NK-92 treated with Interleukin-12 subunit alpha and Interleukin-12 subunit beta, amount 100 ng/mL, for 24 hours (cell line): ENCODE results near the gene RUNX2.

Source experiments
- DNase-seq: peaks from one replicate; lab custom pipeline; 2025; lab: John Stamatoyannopoulos, UW

Gene RUNX2

DNA sequence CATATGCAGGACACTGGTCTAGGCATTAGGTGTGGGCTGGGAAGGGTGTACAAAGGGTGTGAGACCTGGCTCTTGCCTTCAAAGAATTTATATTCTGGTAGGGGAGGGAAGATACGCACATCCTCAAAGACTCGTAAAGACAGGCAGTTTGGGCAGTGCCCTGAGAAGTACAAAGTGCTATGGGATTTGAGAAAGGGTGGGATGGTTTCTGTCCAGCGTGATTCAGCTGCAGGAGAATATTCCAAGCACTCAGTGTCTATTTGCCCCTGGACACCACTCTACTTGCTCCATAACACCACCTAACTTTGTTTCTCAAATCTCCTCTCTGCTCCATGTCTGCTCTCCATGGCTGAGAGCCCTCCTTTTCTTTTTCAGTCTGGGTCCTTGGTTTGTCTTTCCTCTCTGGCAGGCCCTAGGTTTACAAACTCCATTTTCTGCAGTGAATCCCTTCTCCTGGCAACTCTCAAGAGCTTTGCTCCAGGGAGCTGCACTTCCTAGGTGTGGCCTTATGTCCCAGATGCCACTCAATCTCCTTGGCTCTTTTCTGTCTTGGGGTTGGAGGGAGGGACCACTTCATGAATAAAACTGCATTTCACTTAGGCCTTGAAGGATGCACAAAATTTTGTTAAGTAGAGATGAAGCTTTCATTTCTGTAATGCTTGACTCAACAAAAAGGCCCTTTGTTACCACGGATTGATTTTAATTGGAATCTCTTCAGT, 377.2 kb downstream of the RUNX2 start:
- no peak for DNase-seq

DNA sequence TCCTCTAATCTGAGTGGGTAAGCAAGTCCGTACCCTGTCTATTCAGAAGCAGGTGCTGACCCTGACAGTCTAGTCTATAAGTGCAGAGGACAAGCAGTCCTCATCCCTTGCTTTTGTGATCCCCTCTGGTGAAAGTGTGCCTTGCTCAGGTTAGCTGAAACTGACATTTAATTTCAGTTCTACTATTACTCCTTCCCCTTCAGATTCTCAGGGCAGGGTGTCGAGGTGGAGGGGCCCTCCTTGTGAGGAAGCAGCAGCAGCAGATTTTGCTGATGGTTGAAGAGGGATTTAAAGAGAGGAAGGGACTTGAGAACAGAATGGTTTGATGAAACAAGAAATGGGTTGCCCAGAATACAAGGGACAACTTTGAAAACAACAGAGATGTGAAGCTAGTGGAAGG, 378.2 kb downstream of the RUNX2 start:
- DNase-seq, result no peak

GRCh38 chr6:45707176-45707575, 379.0 kb downstream of the RUNX2 start:
- no peak for DNase-seq

- DNase-seq, result no peak
Observed at GRCh38 chr6:45709781-45710220, 381.7 kb downstream of the RUNX2 start.

- DNase-seq, result peak; percentile 85
Observed at GRCh38 chr6:45710304-45710821, 382.2 kb downstream of the RUNX2 start.

- no peak for DNase-seq
Observed at GRCh38 chr6:45712076-45712475, 383.9 kb downstream of the RUNX2 start.

DNA sequence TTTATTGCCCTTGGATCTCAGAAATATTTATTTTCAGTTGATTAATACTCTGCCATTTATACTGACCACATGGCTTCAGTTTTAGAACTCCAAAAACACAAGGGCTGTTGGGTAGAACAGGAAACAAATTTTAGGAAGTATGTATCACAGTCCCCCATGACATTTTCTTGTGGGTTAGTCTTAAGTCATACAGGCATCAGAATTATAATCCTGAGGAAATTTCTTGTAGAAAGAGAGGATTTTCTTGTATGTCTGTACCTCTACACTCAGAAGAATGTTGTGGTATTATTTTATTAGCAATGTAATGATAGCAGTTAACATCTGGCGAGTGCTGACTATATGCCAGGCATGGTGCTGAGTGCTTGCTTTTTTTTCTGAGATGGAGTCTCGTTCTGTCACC, 384.7 kb downstream of the RUNX2 start:
- DNase-seq, result no peak
